Upper lobe of left lung (tissue), 6 donors: ENCODE data around the gene MAP3K14. TPM values are rescaled to one million over a fixed set of nuclear protein-coding genes. Genes with fewer than 3 reads are reported as not detected.

Experiments used
- ATAC-seq, 2 donors: fragments of 200-7000 bp; cut with Tn5 transposase; one replicate each; pipeline ENCODE4 v1.9.1; 2022; ENCODE audit warnings: mild to moderate bottlenecking in 2 of 2, moderate library complexity in 2 of 2; ENCODE audit not compliant: low FRiP score in 2 of 2
- DNase-seq, 2 donors: peaks; one replicate each; pipeline ENCODE4 v3.0.0-alpha.2; 2019 to 2020
- H3K27ac ChIP-seq, 4 donors: fragments of 200-600 bp; sonication (generic); one replicate each; pipeline ENCODE4 v1.5.1; 2016 to 2019
- H3K27me3 ChIP-seq, 4 donors: fragments of 200-600 bp; sonication (generic); one replicate each; pipeline ENCODE4 v1.5.1; 2017 to 2019
- H3K36me3 ChIP-seq, 4 donors: fragments of 200-600 bp; sonication (generic); one replicate each; pipeline ENCODE4 v1.5.1; 2016 to 2019
- H3K4me1 ChIP-seq, 4 donors: fragments of 200-600 bp; sonication (generic); one replicate each; pipeline ENCODE4 v1.5.1; 2018 to 2019
- H3K4me3 ChIP-seq, 4 donors: fragments of 200-600 bp; sonication (generic); one replicate each; pipeline ENCODE4 v1.5.1; 2017 to 2019; ENCODE audit warnings: mild to moderate bottlenecking in 2 of 4, moderate library complexity in 1 of 4
- H3K9me3 ChIP-seq, 4 donors: fragments of 200-600 bp; sonication (generic); one replicate each; pipeline ENCODE4 v1.5.1; 2018 to 2019
- CTCF ChIP-seq, 6 experiments: fragments of 450-650 bp in 4 of 6; fragments of 200-600 bp in 2 of 6; sonication (generic) in 2 of 6; IDR thresholded peaks; one replicate each; pipeline ENCODE4 v1.5.1; 2016 to 2019; ENCODE audit warnings: antibody characterized with exemption in 6 of 6
- EP300 ChIP-seq, 4 donors: sonication (generic); formaldehyde crosslinking; IDR thresholded peaks; one replicate each; pipeline ENCODE4 v1.5.1; 2017; ENCODE audit warnings: antibody characterized with exemption in 4 of 4, control low read depth in 2 of 4
- POLR2A ChIP-seq, 4 donors: fragments of 450-650 bp; IDR thresholded peaks; one replicate each; pipeline ENCODE4 v1.5.1; 2016 to 2017; ENCODE audit warnings: antibody characterized with exemption in 4 of 4, mild to moderate bottlenecking in 2 of 4
- POLR2AphosphoS5 ChIP-seq, 2 donors: sonication (generic); formaldehyde crosslinking; IDR thresholded peaks; one replicate each; pipeline ENCODE4 v1.5.1; 2017; ENCODE audit warnings: antibody characterized with exemption in 2 of 2
- WGBS, 2 donors: methylation state at CpG; one replicate each; pipeline ENCODE4 v1.1.5; 2017 to 2018; 5-methylcytosine and 5-hydroxymethylcytosine counted together
- total RNA-seq, 6 donors: library from RNA; depleted of rRNA in 4 of 6; stranded (reverse); fragments of >200 nt in 4 of 6; gene quantifications; one replicate each; pipeline versions ENCODE4 v1.1.0 to v1.2.1, GENCODE V29; 2016 to 2021
- donor health status: DM: no; HTN: no; CAD: no; lungs with moderate emphysema.
- donor health status: DM: no; HTN: yes; CAD: no; lungs with severe emphysema.

The MAP3K14 gene
- total RNA-seq, 6 donors from 2014 or later = 11.4 to 17.8 (median 13.5) TPM

- peaks cover 33 to 87% (median 77%) of the 10 kb centered on the region in 4 donors for H3K36me3 ChIP-seq
- no peak overlapping the region for H3K27ac ChIP-seq
- peak in 1 of 2 donors; percentile 16 for ATAC-seq
- H3K27me3 ChIP-seq = no peaks in the 10 kb centered on the region
- no peaks in the 10 kb centered on the region for H3K4me1 ChIP-seq
- H3K9me3 ChIP-seq = no peaks in the 10 kb centered on the region
- TF ChIP-seq POLR2A (IDR thresholded peaks at IDR 0.05) (no peak), CTCF (IDR thresholded peaks at IDR 0.05) (peak; percentile 25 to 52 (median 44)), POLR2AphosphoS5 (IDR thresholded peaks at IDR 0.05) (no peak), EP300 (IDR thresholded peaks at IDR 0.05) (no peak)
- peak in 1 of 2 donors; percentile 82 for DNase-seq
- 80 to 95% methylated on average over 4 to 13 of the region's 13 CpGs for WGBS, 2 donors
- no peak overlapping the region for H3K4me3 ChIP-seq
Observed at GRCh38 chr17:45270828-45271418, 45.9 kb downstream of the MAP3K14 start.

GRCh38 chr17:45269912-45270311 is 46.9 kb downstream of the MAP3K14 start:
- ATAC-seq (no peak), DNase-seq (no peak)
- Histone ChIP-seq H3K27ac (no peak overlapping the region), H3K9me3 (no peaks in the 10 kb centered on the region), H3K4me3 (no peak overlapping the region), H3K27me3 (no peaks in the 10 kb centered on the region), H3K4me1 (no peaks in the 10 kb centered on the region), H3K36me3 (peaks cover 35 to 96% (median 85%) of the 10 kb centered on the region in 4 donors)
- 85 to 88% methylated on average over 3 to 7 of the region's 7 CpGs for whole genome bisulfite sequencing, 2 donors
- no peak for TF ChIP-seq EP300 (IDR thresholded peaks at IDR 0.05)
- TF ChIP-seq POLR2AphosphoS5 (IDR thresholded peaks at IDR 0.05) = no peak
- no peak for TF ChIP-seq POLR2A (IDR thresholded peaks at IDR 0.05)
- TF ChIP-seq CTCF (IDR thresholded peaks at IDR 0.05) = no peak

GRCh38 chr17:45267436-45268055 is 49.3 kb downstream of the MAP3K14 start:
- DNase-seq (no peak), ATAC-seq (no peak)
- Histone ChIP-seq H3K4me1 (peaks cover 3 to 11% (median 10%) of the 10 kb centered on the region in 4 donors), H3K27ac (no peak overlapping the region), H3K27me3 (no peaks in the 10 kb centered on the region), H3K9me3 (no peaks in the 10 kb centered on the region), H3K4me3 (no peak overlapping the region), H3K36me3 (peaks cover 30 to 95% (median 77%) of the 10 kb centered on the region in 4 donors)
- 94 to 95% methylated on average over 9 to 10 of the region's 10 CpGs for WGBS, 2 donors
- TF ChIP-seq EP300 (IDR thresholded peaks at IDR 0.05) (no peak), CTCF (IDR thresholded peaks at IDR 0.05) (no peak), POLR2A (IDR thresholded peaks at IDR 0.05) (no peak), POLR2AphosphoS5 (IDR thresholded peaks at IDR 0.05) (no peak)

- no peaks in the 10 kb centered on the region for H3K27me3 ChIP-seq
- H3K27ac ChIP-seq = no peak overlapping the region
- WGBS, 2 donors = 93 to 94% methylated on average over 6 to 13 of the region's 13 CpGs
- no peak for TF ChIP-seq POLR2AphosphoS5 (IDR thresholded peaks at IDR 0.05)
- no peak for TF ChIP-seq POLR2A (IDR thresholded peaks at IDR 0.05)
- no peak for TF ChIP-seq EP300 (IDR thresholded peaks at IDR 0.05)
- TF ChIP-seq CTCF (IDR thresholded peaks at IDR 0.05) = no peak
- H3K4me3 ChIP-seq = no peak overlapping the region
- DNase-seq = no peak
- no peak for ATAC-seq
- H3K36me3 ChIP-seq = peaks cover 28 to 84% (median 72%) of the 10 kb centered on the region in 4 donors
- H3K4me1 ChIP-seq = peaks cover 7 to 22% (median 19%) of the 10 kb centered on the region in 4 donors
- no peaks in the 10 kb centered on the region for H3K9me3 ChIP-seq
Observed at GRCh38 chr17:45266372-45266926, 50.4 kb downstream of the MAP3K14 start.
